Measurements from ENCODE around the gene CRYAA.
"Not testable (repeated sequence)": the region's sequence is repeated elsewhere in the genome, so short reads cannot be mapped to it uniquely, and the experiment has no call there.

The CRYAA gene

GRCh38 chr21:43168708-43169107 lies at the start of gene CRYAA:
CRYAA (plus strand) TSS chr21:43169008; CDS start chr21:43169100, 92 bp downstream.
- not testable (repeated sequence) for FAIRE-seq

GRCh38 chr21:43130094-43130493 lies 38.7 kb upstream of the CRYAA start:
- FAIRE-seq = not testable (repeated sequence)

GRCh38 chr21:43134520-43134919 lies 34.3 kb upstream of the CRYAA start:
- FAIRE-seq = not testable (repeated sequence)

GRCh38 chr21:43138944-43139343 lies 29.9 kb upstream of the CRYAA start:
- FAIRE-seq = not testable (repeated sequence)

GRCh38 chr21:43141407-43141806 lies 27.4 kb upstream of the CRYAA start:
- FAIRE-seq = not testable (repeated sequence)

- FAIRE-seq = not testable (repeated sequence)
Observed at GRCh38 chr21:43146637-43147036, 22.2 kb upstream of the CRYAA start.

- not testable (repeated sequence) for FAIRE-seq
Observed at GRCh38 chr21:43147999-43148398, 20.8 kb upstream of the CRYAA start.

- FAIRE-seq = not testable (repeated sequence)
Observed at GRCh38 chr21:43149344-43149743, 19.5 kb upstream of the CRYAA start.

GRCh38 chr21:43153601-43154000 lies 15.2 kb upstream of the CRYAA start:
- FAIRE-seq = not testable (repeated sequence)

GRCh38 chr21:43159279-43160175 lies 9.3 kb upstream of the CRYAA start:
- not testable (repeated sequence) for FAIRE-seq

GRCh38 chr21:43161826-43162707 lies 6.7 kb upstream of the CRYAA start:
- not testable (repeated sequence) for FAIRE-seq

- not testable (repeated sequence) for FAIRE-seq
Observed at GRCh38 chr21:43162708-43163205, 6.1 kb upstream of the CRYAA start.

- not testable (repeated sequence) for FAIRE-seq
Observed at GRCh38 chr21:43164823-43165222, 4.0 kb upstream of the CRYAA start.

- FAIRE-seq = not testable (repeated sequence)
Observed at GRCh38 chr21:43165734-43166133, 3.1 kb upstream of the CRYAA start.

- not testable (repeated sequence) for FAIRE-seq
Observed at GRCh38 chr21:43169230-43169886, 550 bp downstream of the CRYAA start.

GRCh38 chr21:43169891-43170290 lies 1.1 kb downstream of the CRYAA start:
- not testable (repeated sequence) for FAIRE-seq

- not testable (repeated sequence) for FAIRE-seq
Observed at GRCh38 chr21:43172812-43173211, 4.0 kb downstream of the CRYAA start.

GRCh38 chr21:43173438-43173837 lies 4.6 kb downstream of the CRYAA start:
- FAIRE-seq = not testable (repeated sequence)

GRCh38 chr21:43173930-43174329 lies 5.1 kb downstream of the CRYAA start:
- not testable (repeated sequence) for FAIRE-seq

GRCh38 chr21:43174998-43175397 lies 6.2 kb downstream of the CRYAA start:
- not testable (repeated sequence) for FAIRE-seq

- not testable (repeated sequence) for FAIRE-seq
Observed at GRCh38 chr21:43176621-43177020, 7.8 kb downstream of the CRYAA start.
